Testis (tissue), 3 donors: ENCODE data around the gene REPS2. TPM values are rescaled to one million over a fixed set of nuclear protein-coding genes. Genes with fewer than 3 reads are reported as not detected.

ENCODE experiments used
- DNase-seq: peaks from one replicate; pipeline ENCODE4 v3.0.0-alpha.2; 2019
- H3K27ac ChIP-seq, 2 donors: fragments of 200-600 bp; sonication (generic); one replicate each; pipeline ENCODE4 v1.5.1; 2019
- H3K27me3 ChIP-seq: fragments of 200-600 bp; sonication (generic); one replicate; pipeline ENCODE4 v1.5.1; 2019
- H3K36me3 ChIP-seq: fragments of 200-600 bp; sonication (generic); one replicate; pipeline ENCODE4 v1.5.1; 2017; ENCODE audit warnings: low read depth; ENCODE audit errors: missing control alignments
- H3K4me1 ChIP-seq: fragments of 200-600 bp; sonication (generic); one replicate; pipeline ENCODE4 v1.5.1; 2019
- H3K4me3 ChIP-seq, 2 donors: fragments of 200-600 bp; sonication (generic); one replicate each; pipeline ENCODE4 v1.5.1; 2017 to 2019
- H3K9me3 ChIP-seq: fragments of 200-600 bp; sonication (generic); one replicate; pipeline ENCODE4 v1.5.1; 2017
- POLR2A ChIP-seq: fragments of 450-650 bp; IDR thresholded peaks from one replicate; pipeline ENCODE4 v1.6.1; 2017; ENCODE audit warnings: antibody characterized with exemption, mild to moderate bottlenecking, moderate library complexity
- whole genome bisulfite sequencing, 2 donors: methylation state at CpG; one replicate each; pipeline ENCODE4 v1.1.5; 2018; 5-methylcytosine and 5-hydroxymethylcytosine counted together
- intact Hi-C: fragments of 100-400 bp; cut with DNase I; formaldehyde crosslinking; loops from one replicate; pipeline ENCODE4 v1.15.1; 2023; ENCODE audit warnings: low total_unique reads
- polyA plus RNA-seq: library from polyadenylated mRNA; stranded (reverse); fragments of 350-450 nt; fragmentation: Illumina TruSeq; extraction: RNeasy Lipid Tissue Mini Kit (QIAGEN cat#74804); gene quantifications from one replicate; pipeline ENCODE4 v1.2.3, GENCODE V29; 2014; ENCODE audit warnings: low read depth, low replicate concordance; ENCODE audit not compliant: insufficient read depth
- total RNA-seq, 2 donors: library from RNA; depleted of rRNA; stranded (reverse); fragments of >200 nt; gene quantifications; one replicate each; pipeline ENCODE4 v1.2.3, GENCODE V29; 2016
- TF ChIP-seq, protein P1 (sequence below), 3 experiments: fragments of 450-650 bp in 2 of 3; fragments of 200-600 bp in 1 of 3; sonication (generic) in 1 of 3; IDR thresholded peaks; one replicate each; pipeline ENCODE4 v1.5.1; 2016 to 2019; ENCODE audit warnings: antibody characterized with exemption in 3 of 3, mild to moderate bottlenecking in 2 of 3, moderate library complexity in 1 of 3

REPS2 gene
- total and polyA plus RNA-seq, 3 donors from 2014 or later = 6.7 to 19.6 (median 13.2) TPM

DNA sequence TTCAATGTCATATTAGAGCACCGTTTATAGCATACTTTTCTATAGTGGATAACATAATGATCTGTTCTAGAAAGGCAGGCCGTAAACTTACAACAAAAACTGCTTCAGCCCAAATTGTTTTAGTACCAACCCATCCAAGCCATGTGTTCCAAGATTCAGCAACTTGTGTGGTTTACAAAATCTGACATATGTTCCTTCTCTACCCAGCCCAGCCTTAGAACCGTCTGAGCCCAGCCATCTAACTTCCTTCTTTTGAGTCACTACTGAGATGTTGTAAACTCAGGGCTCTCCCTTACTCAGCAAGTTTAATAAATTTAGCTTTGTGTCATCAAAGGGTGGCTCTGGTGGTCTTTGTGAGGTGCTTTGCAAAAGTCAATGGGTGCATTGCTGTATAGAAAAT is 32.4 kb upstream of the REPS2 start:
- no peak overlapping the region for H3K27ac ChIP-seq
- no peaks in the 10 kb centered on the region for H3K4me1 ChIP-seq
- no peak for TF ChIP-seq POLR2A
- TF ChIP-seq, protein P1, sequence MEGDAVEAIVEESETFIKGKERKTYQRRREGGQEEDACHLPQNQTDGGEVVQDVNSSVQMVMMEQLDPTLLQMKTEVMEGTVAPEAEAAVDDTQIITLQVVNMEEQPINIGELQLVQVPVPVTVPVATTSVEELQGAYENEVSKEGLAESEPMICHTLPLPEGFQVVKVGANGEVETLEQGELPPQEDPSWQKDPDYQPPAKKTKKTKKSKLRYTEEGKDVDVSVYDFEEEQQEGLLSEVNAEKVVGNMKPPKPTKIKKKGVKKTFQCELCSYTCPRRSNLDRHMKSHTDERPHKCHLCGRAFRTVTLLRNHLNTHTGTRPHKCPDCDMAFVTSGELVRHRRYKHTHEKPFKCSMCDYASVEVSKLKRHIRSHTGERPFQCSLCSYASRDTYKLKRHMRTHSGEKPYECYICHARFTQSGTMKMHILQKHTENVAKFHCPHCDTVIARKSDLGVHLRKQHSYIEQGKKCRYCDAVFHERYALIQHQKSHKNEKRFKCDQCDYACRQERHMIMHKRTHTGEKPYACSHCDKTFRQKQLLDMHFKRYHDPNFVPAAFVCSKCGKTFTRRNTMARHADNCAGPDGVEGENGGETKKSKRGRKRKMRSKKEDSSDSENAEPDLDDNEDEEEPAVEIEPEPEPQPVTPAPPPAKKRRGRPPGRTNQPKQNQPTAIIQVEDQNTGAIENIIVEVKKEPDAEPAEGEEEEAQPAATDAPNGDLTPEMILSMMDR (IDR thresholded peaks at IDR 0.05) = no peak
- DNase-seq = no peak
- no peak overlapping the region for H3K4me3 ChIP-seq
- H3K9me3 ChIP-seq = no peaks in the 10 kb centered on the region
- no peaks in the 10 kb centered on the region for H3K27me3 ChIP-seq
- WGBS, 2 donors = 85 to 89% methylated on average over 3 of the region's 3 CpGs
- intact Hi-C loops = no loop called here
- H3K36me3 ChIP-seq = no peaks in the 10 kb centered on the region

DNA sequence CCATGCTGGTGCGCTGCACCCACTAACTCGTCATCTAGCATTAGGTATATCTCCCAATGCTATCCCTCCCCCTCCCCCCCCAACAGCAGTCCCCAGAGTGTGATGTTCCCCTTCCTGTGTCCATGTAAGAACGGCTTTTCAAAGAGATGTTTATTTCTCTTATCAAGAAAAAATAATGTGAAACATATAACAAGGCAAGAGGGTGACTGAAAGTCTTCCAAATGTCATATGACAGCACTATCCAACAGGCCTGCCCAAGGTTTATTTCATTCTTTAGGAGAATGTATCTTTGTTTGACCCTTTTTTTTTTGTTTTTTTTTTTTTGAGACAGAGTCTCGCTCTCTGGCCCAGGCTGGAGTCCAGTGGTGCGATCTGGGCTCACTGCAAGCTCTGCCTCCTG is 29.9 kb upstream of the REPS2 start:
- Histone ChIP-seq H3K27me3 (no peaks in the 10 kb centered on the region), H3K4me3 (no peak overlapping the region), H3K9me3 (no peaks in the 10 kb centered on the region), H3K27ac (no peak overlapping the region), H3K36me3 (no peaks in the 10 kb centered on the region), H3K4me1 (no peaks in the 10 kb centered on the region)
- TF ChIP-seq POLR2A = no peak
- TF ChIP-seq, protein P1 (IDR thresholded peaks at IDR 0.05) = no peak
- intact Hi-C loops = no loop called here
- 68 to 73% methylated on average over 4 to 5 of the region's 5 CpGs for WGBS, 2 donors
- no peak for DNase-seq

DNA sequence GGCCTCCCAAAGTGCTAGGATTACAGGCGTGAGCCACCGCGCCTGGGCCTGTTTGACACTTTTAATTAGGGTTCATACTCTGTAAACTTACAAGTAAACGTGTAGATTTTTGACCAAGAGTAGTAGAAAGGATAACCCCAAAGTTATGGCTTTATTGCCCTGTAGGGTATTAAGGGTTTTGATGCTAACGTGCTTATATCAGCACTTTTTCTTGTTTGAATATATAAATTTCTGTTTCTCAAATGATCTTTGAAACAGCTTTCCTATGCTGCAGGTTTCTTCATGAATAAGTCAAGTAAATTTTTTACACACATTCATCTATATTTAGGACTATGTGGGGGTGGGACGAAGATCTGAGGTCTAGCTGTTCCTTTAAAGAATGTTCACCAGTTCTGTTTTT is 29.3 kb upstream of the REPS2 start:
- Histone ChIP-seq H3K27ac (no peak overlapping the region), H3K9me3 (no peaks in the 10 kb centered on the region), H3K27me3 (no peaks in the 10 kb centered on the region), H3K4me1 (no peaks in the 10 kb centered on the region), H3K4me3 (no peak overlapping the region), H3K36me3 (no peaks in the 10 kb centered on the region)
- TF ChIP-seq POLR2A = no peak
- TF ChIP-seq, protein P1 (IDR thresholded peaks at IDR 0.05) = no peak
- no peak for DNase-seq
- WGBS, 2 donors = 85 to 96% methylated on average over 6 of the region's 6 CpGs
- intact Hi-C loops = no loop called here

DNA sequence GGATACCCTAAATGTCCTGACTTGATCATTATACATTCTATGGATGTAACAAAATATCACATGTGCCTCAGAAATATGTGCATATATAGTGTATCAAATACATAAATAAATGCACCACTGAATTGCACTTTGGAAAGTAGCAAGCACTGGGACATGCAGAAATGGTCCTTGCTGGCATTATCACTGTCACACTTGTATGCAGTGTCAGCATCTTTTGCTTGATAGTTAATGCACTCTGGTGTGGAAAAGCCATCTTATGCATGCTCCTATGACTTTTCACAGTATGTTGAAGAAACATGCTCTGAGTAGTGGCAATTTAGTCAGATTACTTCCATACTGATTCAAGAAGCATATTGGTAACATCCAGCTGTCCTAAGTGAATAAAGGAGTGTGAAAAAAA is 27.5 kb upstream of the REPS2 start:
- no peaks in the 10 kb centered on the region for H3K36me3 ChIP-seq
- H3K27ac ChIP-seq = no peak overlapping the region

DNA sequence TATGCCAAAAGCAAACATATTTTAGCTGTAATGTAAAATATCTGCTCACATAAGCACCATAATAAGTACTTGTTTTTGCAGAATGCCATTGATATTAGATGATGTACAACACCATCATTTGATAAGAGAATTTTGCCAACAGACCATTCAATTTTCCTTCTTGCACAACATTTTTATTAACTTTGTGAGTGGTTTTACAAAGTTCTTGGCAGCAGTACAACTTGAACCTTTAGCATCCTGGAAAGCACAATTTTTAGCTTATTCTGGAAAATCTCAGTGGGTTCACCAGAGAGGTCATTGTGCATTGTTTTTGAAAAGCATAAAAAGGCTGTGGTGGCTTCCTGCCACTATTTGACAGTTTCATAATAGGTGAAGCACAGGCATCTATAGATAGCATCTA is 26.4 kb upstream of the REPS2 start:
- DNase-seq = no peak
- H3K27me3 ChIP-seq = no peaks in the 10 kb centered on the region
- no peaks in the 10 kb centered on the region for H3K36me3 ChIP-seq
- intact Hi-C loops = no loop called here
- no peak overlapping the region for H3K4me3 ChIP-seq
- no peak for TF ChIP-seq POLR2A
- TF ChIP-seq, protein P1 (IDR thresholded peaks at IDR 0.05) = no peak
- no peaks in the 10 kb centered on the region for H3K4me1 ChIP-seq
- H3K27ac ChIP-seq = no peak overlapping the region
- no peaks in the 10 kb centered on the region for H3K9me3 ChIP-seq

More for the DNA sequence above, 27.5 kb upstream of the REPS2 start:
- no peaks in the 10 kb centered on the region for H3K4me1 ChIP-seq
- no peak for TF ChIP-seq POLR2A
- TF ChIP-seq, protein P1 (IDR thresholded peaks at IDR 0.05) = no peak
- DNase-seq = no peak
- H3K9me3 ChIP-seq = no peaks in the 10 kb centered on the region
- intact Hi-C loops = no loop called here
- no peak overlapping the region for H3K4me3 ChIP-seq
- H3K27me3 ChIP-seq = no peaks in the 10 kb centered on the region
